HL-60 (cell line): ENCODE results near the gene PIK3R4.
A peak's percentile ranks its signal among the peaks of the same experiment; 100 is the strongest.

Experiments
- DNase-seq, 2 experiments: peaks; one replicate each; pipeline ENCODE4 v3.0.0-alpha.2; 2010 to 2020; ENCODE audit warnings: low read depth in 1 of 2, low spot score in 1 of 2
- H3K27ac ChIP-seq: fragments of 250-450 bp; sonication (Bioruptor Pico); replicated peaks from 2 replicates; pipeline ENCODE4 v1.5.1; 2020; ENCODE audit warnings: mild to moderate bottlenecking, moderate library complexity
- H3K27me3 ChIP-seq: fragments of 250-450 bp; sonication (Bioruptor Pico); 2 replicates; pipeline ENCODE4 v1.5.1; 2021; ENCODE audit warnings: mild to moderate bottlenecking, moderate library complexity; ENCODE audit not compliant: insufficient read depth, poor library complexity, severe bottlenecking
- H3K4me3 ChIP-seq: replicated peaks from 2 replicates; pipeline ENCODE4 v1.5.1; 2011; ENCODE audit warnings: mild to moderate bottlenecking, control low read depth, low read length; ENCODE audit not compliant: insufficient read depth
- CTCF ChIP-seq: IDR thresholded peaks from one replicate; pipeline ENCODE4 v1.5.1; 2011; ENCODE audit warnings: low read length, control low read depth, inconsistent platforms; ENCODE audit not compliant: insufficient read depth
- GABPA ChIP-seq: IDR thresholded peaks from 2 replicates; pipeline ENCODE4 v1.6.1; 2012; ENCODE audit warnings: low read depth
- POLR2AphosphoS5 ChIP-seq: IDR thresholded peaks from 2 replicates; pipeline ENCODE4 v1.6.1; 2012; ENCODE audit warnings: low read depth
- REST ChIP-seq: IDR thresholded peaks from 2 replicates; pipeline ENCODE4 v1.6.1; 2012; ENCODE audit warnings: low read depth; ENCODE audit not compliant: insufficient replicate concordance
- SPI1 ChIP-seq: IDR thresholded peaks from 2 replicates; pipeline ENCODE4 v1.6.1; 2012; ENCODE audit warnings: low read depth, mild to moderate bottlenecking, borderline replicate concordance

The PIK3R4 gene

GRCh38 chr3:130640027-130640426, 106.6 kb downstream of the PIK3R4 start:
- no peak overlapping the region for H3K4me3 ChIP-seq
- TF ChIP-seq POLR2AphosphoS5 (no peak), CTCF (no peak)
- no peak for DNase-seq
- no peak overlapping the region for H3K27ac ChIP-seq
- no peaks in the 10 kb centered on the region for H3K27me3 ChIP-seq

GRCh38 chr3:130636480-130637234, 110.0 kb downstream of the PIK3R4 start:
- Histone ChIP-seq H3K4me3 (no peak overlapping the region), H3K27me3 (no peaks in the 10 kb centered on the region), H3K27ac (no peak overlapping the region)
- peak in 1 of 2 experiments; percentile 5 for DNase-seq
- TF ChIP-seq SPI1 (no peak), REST (no peak), POLR2AphosphoS5 (no peak), CTCF (no peak), GABPA (no peak)

GRCh38 chr3:130635978-130636377, 110.7 kb downstream of the PIK3R4 start:
- Histone ChIP-seq H3K27me3 (no peaks in the 10 kb centered on the region), H3K4me3 (no peak overlapping the region), H3K27ac (no peak overlapping the region)
- DNase-seq = no peak
- TF ChIP-seq GABPA = no peak
- TF ChIP-seq REST = no peak
- no peak for TF ChIP-seq POLR2AphosphoS5
- no peak for TF ChIP-seq CTCF
- TF ChIP-seq SPI1 = no peak

GRCh38 chr3:130635285-130635684, 111.3 kb downstream of the PIK3R4 start:
- Histone ChIP-seq H3K27ac (no peak overlapping the region), H3K4me3 (no peak overlapping the region), H3K27me3 (no peaks in the 10 kb centered on the region)
- no peak for TF ChIP-seq CTCF
- TF ChIP-seq REST = no peak
- no peak for TF ChIP-seq GABPA
- TF ChIP-seq POLR2AphosphoS5 = no peak
- TF ChIP-seq SPI1 = no peak
- DNase-seq = no peak
